Smooth muscle cell (in vitro differentiated cells): ENCODE results near the gene GBX1. TPM values are rescaled to one million over a fixed set of nuclear protein-coding genes. Genes with fewer than 3 reads are reported as not detected.

Source experiments
- DNase-seq: peaks from one replicate; lab custom pipeline; 2025; ENCODE audit not compliant: unreplicated experiment; lab: John Stamatoyannopoulos, UW
- H2AFZ ChIP-seq: fragments of 200-600 bp; sonication (generic); 2 replicates; pipeline ENCODE4 v1.6.0; 2016; ENCODE audit warnings: antibody characterized with exemption, low read depth, mild to moderate bottlenecking
- H3F3A ChIP-seq: fragments of 200-600 bp; sonication (generic); 2 replicates; pipeline ENCODE4 v1.6.0; 2017; ENCODE audit warnings: antibody characterized with exemption, low read depth
- H3K27ac ChIP-seq: fragments of 200-600 bp; sonication (generic); 2 replicates; pipeline ENCODE4 v1.5.1; 2016; ENCODE audit warnings: low read depth, mild to moderate bottlenecking
- H3K27me3 ChIP-seq: fragments of 200-600 bp; sonication (generic); 2 replicates; pipeline ENCODE4 v1.6.1; 2016; ENCODE audit warnings: low read depth, mild to moderate bottlenecking
- H3K36me3 ChIP-seq: fragments of 200-600 bp; sonication (generic); 2 replicates; pipeline ENCODE4 v1.5.1; 2016; ENCODE audit warnings: low read depth
- H3K4me1 ChIP-seq: fragments of 200-600 bp; sonication (generic); 2 replicates; pipeline ENCODE4 v1.5.1; 2016; ENCODE audit warnings: low read depth
- H3K4me2 ChIP-seq: fragments of 200-600 bp; sonication (generic); 2 replicates; pipeline ENCODE4 v1.6.0; 2016; ENCODE audit warnings: mild to moderate bottlenecking
- H3K4me3 ChIP-seq: fragments of 200-600 bp; sonication (generic); 2 replicates; pipeline ENCODE4 v1.5.1; 2016; ENCODE audit warnings: mild to moderate bottlenecking
- H3K79me2 ChIP-seq: fragments of 200-600 bp; sonication (generic); 2 replicates; pipeline ENCODE4 v1.6.0; 2016; ENCODE audit warnings: low read depth, mild to moderate bottlenecking
- H3K9ac ChIP-seq: fragments of 200-600 bp; sonication (generic); 2 replicates; pipeline ENCODE4 v1.6.0; 2016; ENCODE audit warnings: low read depth
- H3K9me3 ChIP-seq: fragments of 200-600 bp; sonication (generic); replicated peaks from 2 replicates; pipeline ENCODE4 v1.5.1; 2016; ENCODE audit warnings: low read depth
- H4K20me1 ChIP-seq: fragments of 200-600 bp; sonication (generic); 2 replicates; pipeline ENCODE4 v1.6.0; 2016; ENCODE audit warnings: low read depth
- CTCF ChIP-seq: fragments of 200-600 bp; sonication (generic); IDR thresholded peaks from 2 replicates; pipeline ENCODE4 v1.5.1; 2017; ENCODE audit warnings: borderline replicate concordance, mild to moderate bottlenecking, antibody characterized with exemption; ENCODE audit not compliant: insufficient read depth, poor library complexity, severe bottlenecking
- WGBS: methylation state at CpG from one replicate; pipeline ENCODE4 v1.1.7; 2016; ENCODE audit warnings: low lambda C conversion rate; 5-methylcytosine and 5-hydroxymethylcytosine counted together
- polyA plus RNA-seq: library from polyadenylated mRNA; unstranded; fragments of >200 nt; fragmentation: Nextera tagmentation; extraction: Ambion mirVana; gene quantifications from 2 replicates; pipeline ENCODE4 v1.2.1, GENCODE V29; 2016
- total RNA-seq: library from RNA; depleted of rRNA; stranded (reverse); fragments of >200 nt; gene quantifications from 2 replicates; pipeline ENCODE4 v1.2.3, GENCODE V29; 2014

Gene GBX1
- total and polyA plus RNA-seq, 2 experiments from 2014 or later: not detected

- Histone ChIP-seq H3K9ac (no peak overlapping the region), H3K36me3 (no peaks in the 10 kb centered on the region), H3K9me3 (no peaks in the 10 kb centered on the region), H4K20me1 (no peaks in the 10 kb centered on the region), H2AFZ (no peak overlapping the region), H3F3A (no peaks in the 10 kb centered on the region), H3K4me2 (peak overlapping the region; percentile 88), H3K4me3 (peak overlapping the region; percentile 46), H3K27ac (no peak overlapping the region), H3K27me3 (peaks cover 98% of the 10 kb centered on the region), H3K79me2 (no peaks in the 10 kb centered on the region), H3K4me1 (peaks cover 6% of the 10 kb centered on the region)
- no peak for DNase-seq
- no peak for TF ChIP-seq CTCF
- WGBS: 10% methylated on average over 28 of the region's 31 CpGs
Observed at GRCh38 chr7:151166629-151167196, 781 bp downstream of the GBX1 start.

GRCh38 chr7:151161757-151162156, 5.7 kb downstream of the GBX1 start:
- H3K79me2 ChIP-seq: no peaks in the 10 kb centered on the region
- 63% methylated on average over 1 of the region's 1 CpG for WGBS

GRCh38 chr7:151157645-151158329, 9.7 kb downstream of the GBX1 start:
- Histone ChIP-seq H3K27ac (no peak overlapping the region), H3K4me1 (no peaks in the 10 kb centered on the region), H2AFZ (no peak overlapping the region), H3K9ac (no peak overlapping the region), H3K4me3 (no peak overlapping the region), H3F3A (no peaks in the 10 kb centered on the region), H4K20me1 (no peaks in the 10 kb centered on the region), H3K79me2 (no peaks in the 10 kb centered on the region), H3K36me3 (no peaks in the 10 kb centered on the region), H3K27me3 (peaks cover 62% of the 10 kb centered on the region), H3K4me2 (no peak overlapping the region), H3K9me3 (no peaks in the 10 kb centered on the region)
- 79% methylated on average over 7 of the region's 7 CpGs for WGBS
- no peak for TF ChIP-seq CTCF
- no peak for DNase-seq

More at GRCh38 chr7:151161757-151162156, 5.7 kb downstream of the GBX1 start:
- H3K27ac ChIP-seq: no peak overlapping the region
- no peak for DNase-seq
- H3K4me3 ChIP-seq: no peak overlapping the region
- H3K9me3 ChIP-seq: no peaks in the 10 kb centered on the region
- no peaks in the 10 kb centered on the region for H3K36me3 ChIP-seq
- H2AFZ ChIP-seq: no peak overlapping the region
- H3K9ac ChIP-seq: no peak overlapping the region
- peaks cover under 1% of the 10 kb centered on the region for H3K4me1 ChIP-seq
- H4K20me1 ChIP-seq: no peaks in the 10 kb centered on the region
- H3K4me2 ChIP-seq: no peak overlapping the region
- no peak for TF ChIP-seq CTCF
- H3K27me3 ChIP-seq: peaks cover 95% of the 10 kb centered on the region
- H3F3A ChIP-seq: no peaks in the 10 kb centered on the region
